ENCODE measurements around the gene FDXR. TPM values are rescaled to one million over a fixed set of nuclear protein-coding genes. Genes with fewer than 3 reads are reported as not detected.
A peak's percentile ranks its signal among the peaks of the same experiment; 100 is the strongest.
"Not testable (repeated sequence)": the region's sequence is repeated elsewhere in the genome, so short reads cannot be mapped to it uniquely, and the experiment has no call there.

Gene FDXR
- total RNA-seq: 10 to 100 TPM; 13.0 to 17.0 TPM
- long read RNA-seq, transcript FDXR-201 (12 exons, 1,875 nt): major isoform, 63 of 89 reads
- long read RNA-seq, partial matches to known transcripts: 5 of 89 reads
- long read RNA-seq, other reads (novel, unspliced or antisense): 18 of 89 reads

GRCh38 chr17:74872313-74873036 lies at the start of gene FDXR:
Gene FDXR (minus strand): TSS chr17:74872994. CDS start chr17:74872944, 50 bp downstream.
- peak; percentile 15 for ATAC-seq
- intact Hi-C loops (cut with DNase I, micrococcal nuclease): loop anchor here in 1 of 2 donors (5.0 kb wide), 1 partner anchor 130 kb away; no protein-coding TSS in a partner anchor

GRCh38 chr17:74922172-74922571 lies 49.4 kb upstream of the FDXR start:
- DNase-seq (no peak), ATAC-seq (no peak)
- intact Hi-C loops (cut with DNase I, micrococcal nuclease): no loop called here

More at GRCh38 chr17:74872313-74873036, at the start of gene FDXR:
- DNase-seq: no peak

- ATAC-seq (no peak), DNase-seq (no peak)
- intact Hi-C loops (cut with DNase I, micrococcal nuclease): no loop called here
Observed at GRCh38 chr17:74921769-74922168, 49.0 kb upstream of the FDXR start.

GRCh38 chr17:74921026-74921681 lies 48.4 kb upstream of the FDXR start:
- DNase-seq (no peak), ATAC-seq (no peak)
- intact Hi-C loops (cut with DNase I, micrococcal nuclease): no loop called here

GRCh38 chr17:74920642-74921025 lies 47.8 kb upstream of the FDXR start:
- ATAC-seq (no peak), DNase-seq (no peak)
- intact Hi-C loops (cut with DNase I, micrococcal nuclease): no loop called here

GRCh38 chr17:74920306-74920620 lies 47.5 kb upstream of the FDXR start:
- DNase-seq: no peak
- intact Hi-C loops (cut with DNase I, micrococcal nuclease): no loop called here
- no peak for ATAC-seq

- DNase-seq: no peak
- intact Hi-C loops (cut with DNase I, micrococcal nuclease): no loop called here
- ATAC-seq: no peak
Observed at GRCh38 chr17:74919440-74920305, 46.9 kb upstream of the FDXR start.

GRCh38 chr17:74918906-74919305 lies 46.1 kb upstream of the FDXR start:
- no peak for ATAC-seq
- intact Hi-C loops (cut with DNase I, micrococcal nuclease): no loop called here
- no peak for DNase-seq

GRCh38 chr17:74917430-74917829 lies 44.6 kb upstream of the FDXR start:
- DNase-seq: no peak
- intact Hi-C loops (cut with DNase I, micrococcal nuclease): no loop called here
- ATAC-seq: no peak

- ATAC-seq (no peak), DNase-seq (no peak)
- intact Hi-C loops (cut with DNase I, micrococcal nuclease): no loop called here
Observed at GRCh38 chr17:74916851-74917199, 44.0 kb upstream of the FDXR start.

- no peak for DNase-seq
- no peak for ATAC-seq
- intact Hi-C loops (cut with DNase I, micrococcal nuclease): no loop called here
Observed at GRCh38 chr17:74916136-74916850, 43.5 kb upstream of the FDXR start.

- DNase-seq; intact Hi-C loops (cut with DNase I, micrococcal nuclease); ATAC-seq: not testable (repeated sequence)
Observed at GRCh38 chr17:74911423-74911822, 38.6 kb upstream of the FDXR start.

GRCh38 chr17:74909097-74909496 lies 36.3 kb upstream of the FDXR start:
- DNase-seq; intact Hi-C loops (cut with DNase I, micrococcal nuclease); ATAC-seq: not testable (repeated sequence)

GRCh38 chr17:74907012-74907411 lies 34.2 kb upstream of the FDXR start:
- intact Hi-C loops (cut with DNase I, micrococcal nuclease): no loop called here
- ATAC-seq (no peak), DNase-seq (no peak)

GRCh38 chr17:74906214-74906793 lies 33.5 kb upstream of the FDXR start:
- intact Hi-C loops (cut with DNase I, micrococcal nuclease); DNase-seq; ATAC-seq: not testable (repeated sequence)

GRCh38 chr17:74904687-74905409 lies 32.1 kb upstream of the FDXR start:
- intact Hi-C loops (cut with DNase I, micrococcal nuclease): no loop called here
- DNase-seq (no peak), ATAC-seq (no peak)

GRCh38 chr17:74903671-74904070 lies 30.9 kb upstream of the FDXR start:
- DNase-seq: no peak
- no peak for ATAC-seq
- intact Hi-C loops (cut with DNase I, micrococcal nuclease): no loop called here

- DNase-seq (no peak), ATAC-seq (no peak)
- intact Hi-C loops (cut with DNase I, micrococcal nuclease): no loop called here
Observed at GRCh38 chr17:74903034-74903433, 30.2 kb upstream of the FDXR start.
